CD8-positive, alpha-beta memory T cell (primary cell): ENCODE measurements around the gene DNAAF5. TPM values are rescaled to one million over a fixed set of nuclear protein-coding genes. Genes with fewer than 3 reads are reported as not detected.

ENCODE experiments used
- CTCF ChIA-PET: fragments of 350-600 bp; sonication (Branson Sonifier 250); formaldehyde crosslinking; loops from one replicate; lab custom pipeline; 2021; ENCODE audit warnings: antibody characterized with exemption; lab: Charles Lee
- POLR2A ChIA-PET: fragments of 350-600 bp; sonication (Branson Sonifier 250); formaldehyde crosslinking; loops from one replicate; lab custom pipeline; 2021; ENCODE audit warnings: antibody characterized with exemption; lab: Charles Lee
- DNase-seq, 5 donors: peaks; one replicate each; pipeline versions ENCODE4 v3.0.0 to v3.0.0-alpha.2; 2020 to 2022; ENCODE audit warnings: mixed read lengths in 1 of 5
- H3K27ac ChIP-seq: one replicate; pipeline ENCODE4 v1.7.0; 2013; ENCODE audit warnings: low read depth, mild to moderate bottlenecking, low read length, moderate library complexity
- H3K27me3 ChIP-seq: 2 replicates; pipeline ENCODE4 v1.7.0; 2013; ENCODE audit warnings: low read length, mild to moderate bottlenecking; ENCODE audit not compliant: insufficient read depth, poor library complexity, severe bottlenecking
- H3K36me3 ChIP-seq: 2 replicates; pipeline ENCODE4 v1.7.0; 2013; ENCODE audit warnings: mild to moderate bottlenecking, low read length, moderate library complexity; ENCODE audit not compliant: insufficient read depth
- H3K4me1 ChIP-seq: 2 replicates; pipeline ENCODE4 v1.7.0; 2013; ENCODE audit warnings: mild to moderate bottlenecking, low read length, moderate library complexity; ENCODE audit not compliant: insufficient read depth
- H3K4me3 ChIP-seq: 2 replicates; pipeline ENCODE4 v1.7.0; 2013; ENCODE audit warnings: mild to moderate bottlenecking, low read length
- H3K9me3 ChIP-seq: 2 replicates; pipeline ENCODE4 v1.7.0; 2013; ENCODE audit warnings: mild to moderate bottlenecking, low read length
- H3K27ac Mint-ChIP-seq, 8 donors: one replicate each; pipeline ENCODE4 v1.8.0; 2020 to 2021; ENCODE audit warnings: mixed read lengths in 8 of 8, mild to moderate bottlenecking in 6 of 8, inconsistent platforms in 3 of 8, moderate library complexity in 3 of 8
- H3K27me3 Mint-ChIP-seq, 2 donors: one replicate each; pipeline ENCODE4 v1.8.0; 2020 to 2021; ENCODE audit warnings: mixed read lengths in 2 of 2, mild to moderate bottlenecking in 1 of 2, moderate library complexity in 1 of 2
- H3K36me3 Mint-ChIP-seq, 3 donors: one replicate each; pipeline ENCODE4 v1.8.0; 2020 to 2021; ENCODE audit warnings: mixed read lengths in 3 of 3, inconsistent platforms in 1 of 3, mild to moderate bottlenecking in 1 of 3
- H3K4me1 Mint-ChIP-seq, 3 donors: one replicate each; pipeline ENCODE4 v1.8.0; 2020 to 2021; ENCODE audit warnings: mixed read lengths in 3 of 3, inconsistent platforms in 1 of 3, mild to moderate bottlenecking in 1 of 3
- H3K4me3 Mint-ChIP-seq, 7 donors: one replicate each; pipeline ENCODE4 v1.8.0; 2020 to 2021; ENCODE audit warnings: mixed read lengths in 7 of 7, mild to moderate bottlenecking in 6 of 7, moderate library complexity in 4 of 7, inconsistent platforms in 2 of 7
- H3K9me3 Mint-ChIP-seq, 5 donors: one replicate each; pipeline ENCODE4 v1.8.0; 2020 to 2022; ENCODE audit warnings: mixed read lengths in 5 of 5, mild to moderate bottlenecking in 3 of 5, moderate library complexity in 2 of 5, inconsistent platforms in 1 of 5
- polyA plus RNA-seq: library from polyadenylated mRNA; unstranded; fragments of 300-500 nt; fragmentation: Illumina TruSeq; gene quantifications from one replicate; pipeline ENCODE4 v1.2.3, GENCODE V29; 2021
- total RNA-seq, 2 experiments: library from RNA; stranded (reverse); gene quantifications; one replicate each; pipeline ENCODE4 v1.2.3, GENCODE V29; 2021

The DNAAF5 gene
- total and polyA plus RNA-seq, 3 experiments from 2014 or later, result 4.4 to 48.0 (median 47.3) TPM

DNA sequence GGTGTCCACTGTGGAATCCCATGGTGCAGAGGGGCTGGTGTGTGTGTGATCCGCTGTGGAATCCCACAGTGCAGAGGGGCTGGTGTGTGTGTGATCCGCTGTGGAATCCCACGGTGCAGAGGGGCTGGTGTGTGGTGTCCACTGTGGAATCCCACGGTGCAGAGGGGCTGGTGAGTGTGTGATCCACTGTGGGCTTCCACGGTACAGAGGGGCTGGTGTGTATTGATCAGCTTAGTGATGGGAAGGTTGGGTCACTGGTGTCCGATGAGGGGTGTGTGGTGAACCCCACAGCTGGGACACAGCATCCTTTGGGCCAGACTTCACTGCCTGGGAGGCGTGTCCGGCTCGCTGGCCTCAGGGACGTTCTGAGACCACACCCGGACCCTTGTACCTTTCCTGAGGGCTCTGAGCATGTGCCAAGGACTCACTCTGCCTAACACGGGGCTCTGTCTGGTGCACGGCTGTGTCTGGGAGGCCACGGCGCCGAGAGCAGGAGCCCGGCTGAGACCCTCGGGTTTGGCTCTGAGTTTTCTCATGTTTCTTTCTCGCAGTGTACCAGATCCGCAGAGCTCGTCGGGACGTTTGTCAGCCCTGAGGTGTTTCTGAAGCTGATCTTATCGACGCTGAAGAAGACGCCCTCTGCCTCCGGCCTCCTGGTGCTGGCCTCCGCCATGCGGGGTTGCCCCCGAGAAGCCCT is 29.9 kb downstream of the DNAAF5 start:
- H3K4me1 Mint-ChIP-seq, result no peaks in the 10 kb centered on the region
- no peaks in the 10 kb centered on the region for H3K27me3 Mint-ChIP-seq
- no peak overlapping the region for H3K27ac Mint-ChIP-seq
- no peak overlapping the region for H3K27ac ChIP-seq
- no peaks in the 10 kb centered on the region for H3K4me1 ChIP-seq
- H3K4me3 Mint-ChIP-seq, result no peak overlapping the region
- ChIA-PET POLR2A (no interaction called here), CTCF (no interaction called here)
- H3K4me3 ChIP-seq, result no peak overlapping the region
- H3K27me3 ChIP-seq, result no peaks in the 10 kb centered on the region
- no peaks in the 10 kb centered on the region for H3K9me3 ChIP-seq
- peaks cover 0 to 81% (median 9%) of the 10 kb centered on the region in 3 donors for H3K36me3 Mint-ChIP-seq
- H3K36me3 ChIP-seq, result peaks cover 4% of the 10 kb centered on the region
- no peak for DNase-seq
- no peaks in the 10 kb centered on the region for H3K9me3 Mint-ChIP-seq

DNA sequence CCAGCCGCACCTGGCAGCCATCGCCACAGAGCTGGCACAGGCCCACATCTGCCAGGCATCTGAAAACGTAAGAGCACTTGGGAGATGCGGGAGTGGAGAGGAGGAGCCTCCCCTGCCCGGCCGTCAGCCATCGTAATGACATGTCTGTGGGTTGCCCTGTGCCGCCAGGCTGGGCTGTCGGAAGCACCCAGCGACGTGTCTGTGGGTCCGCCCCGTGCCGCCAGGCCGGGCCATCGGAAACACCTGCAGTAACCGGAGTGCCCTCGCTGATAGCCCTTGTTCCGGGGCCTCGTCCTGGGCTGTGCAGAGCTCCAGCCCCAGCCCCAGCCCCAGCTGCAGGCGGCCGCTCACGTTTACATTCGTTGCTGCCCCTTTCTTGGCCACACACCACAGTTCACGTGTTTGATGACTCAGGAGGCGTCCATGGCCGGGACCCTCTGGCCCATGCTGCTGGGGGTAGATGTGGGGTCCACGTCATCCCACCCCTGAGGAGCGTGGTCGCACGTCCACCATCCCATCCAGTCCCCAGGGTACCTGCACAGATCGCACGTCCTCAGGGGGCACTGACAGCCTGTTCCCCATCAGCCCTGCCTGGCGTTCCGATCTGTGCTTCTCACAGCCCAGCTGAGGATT is 30.5 kb downstream of the DNAAF5 start:
- peaks cover 0 to 83% (median 7%) of the 10 kb centered on the region in 3 donors for H3K36me3 Mint-ChIP-seq
- H3K36me3 ChIP-seq, result peaks cover 7% of the 10 kb centered on the region
- no peaks in the 10 kb centered on the region for H3K27me3 ChIP-seq
- ChIA-PET CTCF (no interaction called here), POLR2A (no interaction called here)
- H3K9me3 Mint-ChIP-seq, result no peaks in the 10 kb centered on the region
- H3K27ac Mint-ChIP-seq, result no peak overlapping the region
- H3K4me1 Mint-ChIP-seq, result no peaks in the 10 kb centered on the region
- H3K9me3 ChIP-seq, result no peaks in the 10 kb centered on the region
- no peak overlapping the region for H3K4me3 Mint-ChIP-seq
- no peak overlapping the region for H3K27ac ChIP-seq
- peak in 1 of 5 donors; percentile 27 for DNase-seq
- no peak overlapping the region for H3K4me3 ChIP-seq
- H3K27me3 Mint-ChIP-seq, result no peaks in the 10 kb centered on the region
- no peaks in the 10 kb centered on the region for H3K4me1 ChIP-seq

DNA sequence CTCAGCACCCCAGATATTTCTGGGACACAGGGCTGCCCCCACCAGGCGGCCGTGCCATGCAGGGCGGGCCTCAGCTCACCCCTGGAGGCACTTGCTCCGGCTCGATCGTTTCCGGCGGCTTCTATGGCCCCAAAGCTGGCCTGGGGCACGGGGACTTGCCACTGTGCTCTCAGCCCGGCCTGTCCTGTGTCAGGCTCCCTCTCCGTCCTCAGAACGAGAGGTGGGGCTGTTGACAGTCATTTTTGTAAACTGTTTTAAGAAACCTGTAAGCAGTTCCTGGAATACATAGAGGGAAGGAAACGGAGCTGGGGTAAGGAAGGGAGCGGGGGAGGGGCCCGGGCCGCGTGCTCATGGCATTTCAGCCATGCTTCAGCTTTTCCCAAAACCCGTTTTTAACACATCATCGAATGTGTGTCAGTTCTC is 31.3 kb downstream of the DNAAF5 start:
- no peaks in the 10 kb centered on the region for H3K9me3 Mint-ChIP-seq
- H3K9me3 ChIP-seq, result no peaks in the 10 kb centered on the region
- no peak overlapping the region for H3K4me3 Mint-ChIP-seq
- no peaks in the 10 kb centered on the region for H3K4me1 ChIP-seq
- ChIA-PET POLR2A (no interaction called here), CTCF (no interaction called here)
- H3K27ac Mint-ChIP-seq, result no peak overlapping the region
- no peaks in the 10 kb centered on the region for H3K27me3 ChIP-seq
- no peaks in the 10 kb centered on the region for H3K4me1 Mint-ChIP-seq
- H3K27me3 Mint-ChIP-seq, result no peaks in the 10 kb centered on the region
- H3K36me3 Mint-ChIP-seq, result peaks cover 0 to 80% (median 4%) of the 10 kb centered on the region in 3 donors
- no peak overlapping the region for H3K4me3 ChIP-seq
- peak in 1 of 5 donors; percentile 28 for DNase-seq
- H3K27ac ChIP-seq, result no peak overlapping the region
- H3K36me3 ChIP-seq, result peaks cover 7% of the 10 kb centered on the region

DNA sequence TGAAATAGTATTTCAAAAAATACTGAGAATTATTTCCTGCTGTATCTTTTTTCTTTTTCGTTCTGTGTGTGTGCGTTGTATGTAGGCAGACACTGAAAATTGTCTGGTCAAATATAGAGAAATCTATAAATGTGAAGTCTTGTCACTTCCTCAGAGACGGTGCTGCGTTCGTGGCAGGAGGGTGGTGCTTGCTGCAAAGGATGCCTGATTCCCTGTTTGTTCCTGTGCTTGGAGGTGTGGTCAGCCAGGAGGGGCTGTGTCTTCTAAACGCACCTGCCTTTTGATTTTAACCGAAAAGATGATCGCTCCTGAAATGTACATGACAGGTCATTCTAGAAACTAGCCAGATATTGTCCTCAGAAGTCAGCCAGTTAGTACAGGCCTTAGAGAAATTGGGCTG is 33.1 kb downstream of the DNAAF5 start:
- Mint-ChIP-seq H3K4me1 (no peaks in the 10 kb centered on the region), H3K27me3 (no peaks in the 10 kb centered on the region), H3K36me3 (peaks cover 0 to 84% (median 0%) of the 10 kb centered on the region in 3 donors), H3K4me3 (no peak overlapping the region), H3K9me3 (no peaks in the 10 kb centered on the region), H3K27ac (no peak overlapping the region)
- no peak for DNase-seq
- H3K4me1 ChIP-seq, result no peaks in the 10 kb centered on the region
- POLR2A ChIA-PET, result no interaction called here
- no peaks in the 10 kb centered on the region for H3K9me3 ChIP-seq
- no peaks in the 10 kb centered on the region for H3K27me3 ChIP-seq
- CTCF ChIA-PET, result no interaction called here
- H3K36me3 ChIP-seq, result peaks cover 15% of the 10 kb centered on the region
- no peak overlapping the region for H3K4me3 ChIP-seq
- H3K27ac ChIP-seq, result no peak overlapping the region

DNA sequence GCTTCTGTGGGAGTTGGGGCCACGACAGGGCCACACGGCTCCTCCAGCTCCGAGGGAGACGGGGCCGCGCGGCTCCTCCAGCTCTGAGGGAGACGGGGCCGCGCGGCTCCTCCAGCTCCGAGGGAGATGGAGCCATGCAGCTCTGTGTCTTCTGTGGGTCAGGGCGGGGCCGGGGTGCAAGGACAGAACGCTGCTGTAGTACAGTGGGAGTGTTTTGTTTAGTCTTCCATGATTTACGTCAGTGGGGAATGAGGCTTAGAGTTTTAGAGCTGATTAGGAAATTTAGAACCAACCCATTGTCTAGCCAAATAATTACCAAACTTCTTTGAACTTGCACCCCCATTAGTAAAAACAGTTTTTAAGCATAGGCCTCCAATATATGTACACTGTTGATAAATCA is 33.5 kb downstream of the DNAAF5 start:
- ChIA-PET POLR2A (no interaction called here), CTCF (no interaction called here)
- H3K36me3 ChIP-seq, result peaks cover 15% of the 10 kb centered on the region
- Mint-ChIP-seq H3K9me3 (no peaks in the 10 kb centered on the region), H3K27ac (no peak overlapping the region), H3K27me3 (no peaks in the 10 kb centered on the region), H3K4me1 (no peaks in the 10 kb centered on the region), H3K36me3 (peaks cover 0 to 82% (median 0%) of the 10 kb centered on the region in 3 donors), H3K4me3 (no peak overlapping the region)
- no peak overlapping the region for H3K27ac ChIP-seq
- no peak overlapping the region for H3K4me3 ChIP-seq
- no peaks in the 10 kb centered on the region for H3K4me1 ChIP-seq
- no peaks in the 10 kb centered on the region for H3K27me3 ChIP-seq
- no peaks in the 10 kb centered on the region for H3K9me3 ChIP-seq
- DNase-seq, result peak in 1 of 5 donors; percentile 12

DNA sequence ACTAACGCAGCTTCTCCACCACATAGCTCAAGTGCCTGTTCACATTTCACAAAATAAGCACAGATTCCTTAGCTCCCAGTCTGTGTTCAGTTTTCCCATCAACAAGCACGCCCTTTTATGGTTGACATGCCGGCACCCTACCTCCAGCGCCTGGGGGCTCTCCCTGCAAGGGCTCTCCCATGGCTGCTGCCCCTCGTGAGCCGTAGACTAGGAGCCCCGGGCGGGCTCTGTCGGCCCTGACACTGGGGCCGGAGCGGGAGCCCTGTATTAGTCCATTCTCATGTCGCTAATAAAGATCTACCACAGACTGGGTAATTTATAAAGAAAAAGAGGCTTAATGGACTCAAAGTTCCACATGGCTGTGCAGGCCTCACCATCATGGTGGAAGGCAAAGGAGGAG is 34.6 kb downstream of the DNAAF5 start:
- peaks cover 0 to 82% (median 3%) of the 10 kb centered on the region in 3 donors for H3K36me3 Mint-ChIP-seq
- Histone ChIP-seq H3K4me3 (no peak overlapping the region), H3K9me3 (no peaks in the 10 kb centered on the region), H3K27ac (no peak overlapping the region), H3K36me3 (peaks cover 15% of the 10 kb centered on the region), H3K27me3 (no peaks in the 10 kb centered on the region), H3K4me1 (no peaks in the 10 kb centered on the region)
- H3K9me3 Mint-ChIP-seq, result no peaks in the 10 kb centered on the region
- H3K27ac Mint-ChIP-seq, result no peak overlapping the region
- ChIA-PET POLR2A (no interaction called here), CTCF (no interaction called here)
- H3K4me3 Mint-ChIP-seq, result no peak overlapping the region
- no peaks in the 10 kb centered on the region for H3K27me3 Mint-ChIP-seq
- H3K4me1 Mint-ChIP-seq, result no peaks in the 10 kb centered on the region
- no peak for DNase-seq

DNA sequence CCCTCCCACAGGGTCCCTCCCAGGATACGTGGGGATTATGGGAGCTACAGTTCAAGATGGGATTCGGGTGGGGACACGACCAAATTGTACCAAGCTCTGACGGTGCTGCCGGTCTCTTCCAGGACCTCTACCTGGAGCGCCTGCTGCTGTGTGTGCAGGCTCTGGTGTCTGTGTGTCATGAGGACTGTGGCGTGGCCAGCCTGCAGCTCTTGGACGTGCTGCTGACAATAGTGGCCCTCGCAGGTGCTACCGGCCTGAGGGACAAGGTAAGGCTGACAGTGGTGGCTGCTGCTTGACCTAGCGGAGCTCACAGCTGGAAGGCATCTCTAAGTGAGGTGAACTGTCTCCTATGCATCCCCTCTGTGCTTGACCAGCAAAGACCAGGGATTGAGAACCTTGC is 35.1 kb downstream of the DNAAF5 start:
- H3K27me3 Mint-ChIP-seq, result no peaks in the 10 kb centered on the region
- CTCF ChIA-PET, result no interaction called here

DNA sequence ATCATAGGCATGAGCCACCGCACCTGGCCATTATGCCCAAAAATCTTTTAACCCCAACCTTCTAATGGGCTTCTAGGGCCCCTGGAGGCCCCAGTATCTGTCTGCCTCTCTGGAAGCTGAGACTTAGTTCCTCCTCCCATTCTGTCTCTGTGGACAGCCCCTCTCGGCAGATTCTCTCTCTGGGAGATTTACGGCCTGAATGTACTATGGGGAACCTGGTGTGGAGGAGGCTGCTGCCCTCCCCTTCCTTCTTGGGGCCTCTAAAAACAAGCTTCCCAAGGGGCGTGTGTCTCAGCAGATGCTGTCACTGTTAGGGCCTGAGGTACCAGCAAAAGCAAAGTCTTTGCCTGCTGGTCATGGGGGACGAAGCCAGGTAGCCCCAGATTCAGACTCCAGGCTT is 36.4 kb downstream of the DNAAF5 start:
- no peak for DNase-seq
- Histone ChIP-seq H3K27ac (no peak overlapping the region), H3K4me1 (no peaks in the 10 kb centered on the region), H3K27me3 (no peaks in the 10 kb centered on the region), H3K4me3 (no peak overlapping the region), H3K9me3 (no peaks in the 10 kb centered on the region), H3K36me3 (peaks cover 15% of the 10 kb centered on the region)
- Mint-ChIP-seq H3K4me1 (peaks cover 0 to 4% (median 1%) of the 10 kb centered on the region in 3 donors), H3K27me3 (no peaks in the 10 kb centered on the region), H3K9me3 (peaks cover 0 to 1% (median 0%) of the 10 kb centered on the region in 5 donors), H3K4me3 (no peak overlapping the region), H3K27ac (no peak overlapping the region), H3K36me3 (peaks cover 3 to 77% (median 8%) of the 10 kb centered on the region in 3 donors)
- ChIA-PET CTCF (no interaction called here), POLR2A (no interaction called here)

More for the DNA sequence above, 35.1 kb downstream of the DNAAF5 start:
- Histone ChIP-seq H3K4me1 (no peaks in the 10 kb centered on the region), H3K27ac (no peak overlapping the region), H3K27me3 (no peaks in the 10 kb centered on the region), H3K9me3 (no peaks in the 10 kb centered on the region), H3K4me3 (no peak overlapping the region), H3K36me3 (peaks cover 15% of the 10 kb centered on the region)
- DNase-seq, result no peak
- POLR2A ChIA-PET, result no interaction called here
- H3K4me3 Mint-ChIP-seq, result no peak overlapping the region
- H3K27ac Mint-ChIP-seq, result no peak overlapping the region
- H3K36me3 Mint-ChIP-seq, result peaks cover 0 to 81% (median 6%) of the 10 kb centered on the region in 3 donors
- no peaks in the 10 kb centered on the region for H3K4me1 Mint-ChIP-seq
- H3K9me3 Mint-ChIP-seq, result no peaks in the 10 kb centered on the region
